Stimulated activated CD8-positive, alpha-beta memory T cell treated with anti-CD3 and anti-CD28 coated beads, Interleukin-7, amount 100 ng/mL, for 48 hours (primary cell): Measurements from ENCODE around the gene SLC35B2.

Experiments used
- DNase-seq, 2 donors: peaks; one replicate each; pipeline ENCODE4 v3.0.0-alpha.2; 2020; ENCODE audit warnings: low read depth in 1 of 2; ENCODE audit errors: extremely low read depth in 1 of 2

SLC35B2 gene

GRCh38 chr6:44268095-44268628 lies 10.8 kb upstream of the SLC35B2 start:
- DNase-seq: no peak

DNA sequence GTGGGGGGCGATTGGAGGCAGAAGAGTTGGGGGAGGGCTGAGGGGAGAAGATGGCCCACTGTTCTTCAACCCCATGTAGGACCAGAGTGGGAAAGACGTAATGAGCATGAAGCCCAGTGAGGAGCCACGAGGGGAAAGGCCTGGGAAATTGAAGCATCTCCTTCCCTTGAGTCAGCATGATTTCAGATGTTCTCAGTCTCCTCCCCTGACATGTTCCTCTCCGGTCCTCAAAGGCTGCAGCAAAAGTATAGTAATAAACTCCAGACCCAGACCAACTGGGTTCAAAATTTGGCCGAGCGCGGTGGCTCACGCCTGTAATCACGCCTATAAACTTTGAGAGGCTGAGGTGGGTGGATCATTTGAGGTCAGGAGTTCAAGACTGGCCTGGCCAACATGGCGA lies 9.9 kb upstream of the SLC35B2 start:
- DNase-seq: no peak

- no peak for DNase-seq
Measured at GRCh38 chr6:44266347-44266746, 9.0 kb upstream of the SLC35B2 start.

GRCh38 chr6:44265722-44266233 lies 8.4 kb upstream of the SLC35B2 start:
- DNase-seq: no peak

GRCh38 chr6:44265007-44265721 lies 7.8 kb upstream of the SLC35B2 start, which contains the start of gene NFKBIE:
TSS of gene NFKBIE (minus strand) at chr6:44265551. CDS start at chr6:44265346, 205 bp downstream.
- peak; percentile 86 to 92 for DNase-seq

- no peak for DNase-seq
Measured at GRCh38 chr6:44264154-44265006, 7.1 kb upstream of the SLC35B2 start.

DNA sequence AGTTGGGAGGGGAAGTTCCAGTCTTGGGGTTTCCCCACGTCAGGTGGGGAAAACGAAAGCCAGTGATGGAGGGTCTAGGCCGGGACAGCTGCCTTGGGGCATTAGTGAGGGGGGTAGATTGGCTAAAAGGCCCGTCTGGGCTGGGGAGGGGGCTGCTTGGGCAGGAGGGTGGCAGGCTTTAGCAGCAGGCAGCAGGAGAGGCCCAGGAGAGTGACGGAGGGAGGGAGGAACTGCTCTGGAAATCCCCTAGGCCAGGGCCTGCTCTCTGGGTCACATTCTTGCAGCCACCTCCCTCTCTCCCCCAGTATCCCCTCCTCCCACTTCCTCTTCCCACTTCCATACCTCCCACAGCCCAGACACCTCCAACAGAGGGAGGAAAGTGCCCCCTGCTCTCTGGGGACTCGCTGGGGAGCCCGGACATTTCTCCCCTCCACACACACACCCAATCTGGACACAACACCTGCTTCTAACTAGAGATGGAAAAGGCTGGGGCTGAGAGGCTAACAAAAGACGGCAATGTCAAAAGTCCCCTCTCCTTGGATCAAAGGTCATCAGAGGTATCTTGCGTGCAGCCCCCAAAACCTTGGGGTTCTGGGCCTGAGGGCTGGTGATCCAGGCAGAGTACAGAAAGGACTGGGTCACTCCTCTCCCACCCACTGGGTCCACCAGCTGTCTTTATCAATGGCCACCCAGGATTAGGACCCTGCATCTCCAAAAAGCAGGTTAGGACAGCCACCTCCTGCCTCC lies 6.2 kb upstream of the SLC35B2 start:
- DNase-seq: no peak

DNA sequence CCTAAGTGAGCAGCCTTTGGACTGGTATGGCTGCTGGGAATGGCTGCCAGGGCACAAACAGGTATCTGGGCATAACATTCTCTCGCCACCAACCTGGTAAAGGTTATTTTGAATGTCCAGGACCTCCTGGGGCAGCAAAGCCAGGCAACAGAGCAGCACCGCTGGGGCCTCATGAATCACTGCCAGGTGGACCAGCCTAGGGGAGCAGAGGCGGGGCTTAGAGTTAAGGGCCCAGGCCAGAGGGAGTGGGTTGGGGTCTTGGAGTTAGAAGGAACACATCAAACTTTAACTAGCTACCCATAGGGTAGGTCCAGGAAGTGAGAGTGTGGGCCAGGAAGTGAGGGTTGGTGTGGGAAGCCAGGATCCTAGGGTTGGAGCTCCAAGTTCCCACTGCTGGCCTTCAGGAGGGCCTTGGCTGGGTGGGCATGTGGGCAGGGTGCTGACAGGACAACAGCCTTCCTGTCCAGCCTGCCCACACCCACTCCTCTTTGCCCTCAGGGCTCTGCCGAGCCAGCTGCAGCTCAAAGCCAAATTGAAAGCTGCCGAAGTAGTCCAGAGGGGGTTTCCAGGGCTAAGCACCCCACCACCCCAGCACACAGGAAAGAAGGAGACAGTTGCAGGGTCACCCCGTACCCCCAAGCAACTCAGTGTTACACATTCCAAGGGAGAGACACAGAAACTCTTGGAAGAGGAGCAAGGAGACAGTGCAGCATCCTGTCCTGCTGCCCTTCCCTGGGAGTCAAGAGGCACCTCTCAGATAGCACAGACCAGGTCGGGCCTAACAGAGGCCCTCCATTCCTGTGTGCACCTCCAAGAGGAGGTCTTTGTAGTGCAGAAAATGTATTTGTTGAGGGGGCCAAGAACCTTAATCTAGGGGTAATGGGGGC lies 5.4 kb upstream of the SLC35B2 start:
- DNase-seq: no peak

GRCh38 chr6:44261581-44261980 lies 4.3 kb upstream of the SLC35B2 start:
- DNase-seq: no peak

- DNase-seq: no peak
Measured at GRCh38 chr6:44260451-44261297, 3.3 kb upstream of the SLC35B2 start.

- DNase-seq: no peak
Measured at GRCh38 chr6:44260011-44260410, 2.7 kb upstream of the SLC35B2 start.

GRCh38 chr6:44258921-44259320 lies 1.6 kb upstream of the SLC35B2 start:
- DNase-seq: no peak

- no peak for DNase-seq
Measured at GRCh38 chr6:44258325-44258863, 1.1 kb upstream of the SLC35B2 start.

GRCh38 chr6:44257753-44258324 lies 511 bp upstream of the SLC35B2 start:
- no peak for DNase-seq

- DNase-seq: no peak
Measured at GRCh38 chr6:44256775-44257024, 628 bp downstream of the SLC35B2 start.

- no peak for DNase-seq
Measured at GRCh38 chr6:44255871-44256774, 1.2 kb downstream of the SLC35B2 start.

DNA sequence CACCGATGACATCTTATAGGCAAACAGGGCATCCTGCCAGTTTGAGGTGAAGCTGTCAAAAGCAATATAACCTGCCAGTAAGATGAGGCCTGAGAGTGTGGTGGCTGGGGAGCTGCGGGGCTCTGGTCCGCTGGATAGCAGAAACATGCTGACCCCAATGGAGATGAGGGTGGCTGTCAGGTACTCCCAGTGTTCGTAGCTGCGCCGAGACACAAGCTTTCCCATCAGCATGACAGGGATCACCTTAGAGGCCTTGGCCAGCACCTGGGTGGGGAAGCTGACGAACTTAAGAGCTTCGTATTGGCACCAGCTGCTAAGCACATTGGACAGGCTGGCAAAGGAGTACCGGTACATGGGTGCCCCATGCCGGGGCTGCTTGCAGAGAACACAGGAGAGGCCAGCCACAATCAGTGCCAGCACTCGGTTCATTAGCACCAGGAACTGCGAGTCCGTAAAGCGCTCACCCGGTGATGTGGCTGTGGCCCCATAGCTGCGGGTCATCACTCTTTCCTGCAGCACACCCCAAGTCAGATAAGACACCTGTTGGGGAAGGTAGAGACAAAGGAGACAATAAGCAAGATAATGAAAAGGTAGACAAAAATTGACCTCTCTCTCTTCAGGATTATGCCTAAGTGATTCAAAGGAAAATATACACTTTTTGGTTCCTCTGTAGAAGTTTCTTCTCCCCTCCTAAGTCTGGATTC lies 2.1 kb downstream of the SLC35B2 start:
- DNase-seq: no peak
